A549 (cell line): ENCODE data around the gene TRIM15. TPM values are rescaled to one million over a fixed set of nuclear protein-coding genes. Genes with fewer than 3 reads are reported as not detected.
A peak's percentile ranks its signal among the peaks of the same experiment; 100 is the strongest.

ENCODE experiments used
- ATAC-seq, 2 experiments: fragments of 200-7000 bp in 1 of 2; fragments of >200 bp in 1 of 2; cut with Nextera tagmentation in 1 of 2; cut with Tn5 transposase in 1 of 2; 3 replicates each; pipeline versions ENCODE4 v1.8.0 to v1.9.1; 2018 to 2020; ENCODE audit warnings: mild to moderate bottlenecking in 1 of 2, moderate library complexity in 1 of 2
- CTCF ChIA-PET: fragments of 300-600 bp; sonication (Branson Sonifier 250); formaldehyde crosslinking; extraction: SDS; loops from one replicate; lab custom pipeline; 2021; ENCODE audit warnings: antibody characterized with exemption, inconsistent platforms; lab: Yijun Ruan, JAX
- POLR2A ChIA-PET: fragments of 350-600 bp; formaldehyde crosslinking; extraction: SDS; loops from one replicate; lab custom pipeline; 2021; ENCODE audit warnings: antibody characterized with exemption, inconsistent platforms; lab: Yijun Ruan, JAX
- DNase-seq, 2 experiments: peaks; one replicate each; pipeline versions ENCODE4 v3.0.0 to v3.0.0-alpha.2; 2011 to 2016; ENCODE audit warnings: low read depth in 1 of 2, low spot score in 1 of 2
- FAIRE-seq: peaks from 2 replicates; lab custom pipeline; 2011; peaks lifted over from hg19 to GRCh38; lab: Jason Lieb, UNC
- H3K27ac ChIP-seq, 2 experiments: fragments of >200 bp; sonication (Bioruptor Twin); formaldehyde crosslinking; 3 replicates each; pipeline ENCODE4 v1.5.1; 2016 to 2017
- H3K4me1 ChIP-seq: fragments of >200 bp; sonication (Bioruptor Twin); formaldehyde crosslinking; 3 replicates; pipeline ENCODE4 v1.6.1; 2016
- H3K4me2 ChIP-seq: fragments of >200 bp; sonication (Bioruptor Twin); formaldehyde crosslinking; 3 replicates; pipeline ENCODE4 v1.6.1; 2016
- H3K4me3 ChIP-seq: fragments of >200 bp; sonication (Bioruptor Twin); formaldehyde crosslinking; 3 replicates; pipeline ENCODE4 v1.5.1; 2016
- H3K9me3 ChIP-seq: fragments of >200 bp; sonication (Bioruptor Twin); formaldehyde crosslinking; 3 replicates; pipeline ENCODE4 v1.6.1; 2016
- CHD4 ChIP-seq: fragments of 200-600 bp; sonication (generic); IDR thresholded peaks from 2 replicates; pipeline ENCODE4 v1.6.1; 2016; ENCODE audit warnings: antibody characterized with exemption, mild to moderate bottlenecking, borderline replicate concordance
- ESRRA ChIP-seq: fragments of 150-350 bp; IDR thresholded peaks from 2 replicates; pipeline ENCODE4 v1.6.1; 2014; ENCODE audit warnings: mild to moderate bottlenecking, low read length, borderline replicate concordance
- FOSB ChIP-seq: fragments of 250-450 bp; sonication (Bioruptor Pico); IDR thresholded peaks from 2 replicates; pipeline ENCODE4 v1.5.0; 2020; ENCODE audit warnings: mild to moderate bottlenecking, moderate library complexity
- FOXS1 ChIP-seq: fragments of 250-450 bp; sonication (Bioruptor Pico); IDR thresholded peaks from 2 replicates; pipeline ENCODE4 v1.5.0; 2020; ENCODE audit warnings: mild to moderate bottlenecking, moderate library complexity
- HDAC2 ChIP-seq: fragments of 200-600 bp; sonication (generic); IDR thresholded peaks from 2 replicates; pipeline ENCODE4 v1.6.1; 2016
- HES2 ChIP-seq: fragments of >200 bp; sonication (Bioruptor Twin); formaldehyde crosslinking; IDR thresholded peaks from 2 replicates; pipeline ENCODE4 v1.6.1; 2016
- HOXB5 ChIP-seq: fragments of 250-450 bp; sonication (Bioruptor Pico); IDR thresholded peaks from 2 replicates; pipeline ENCODE4 v1.5.0; 2020; ENCODE audit warnings: mild to moderate bottlenecking, moderate library complexity
- JUN ChIP-seq, 2 experiments: fragments of >200 bp; sonication (Bioruptor Twin); formaldehyde crosslinking; IDR thresholded peaks; 2 replicates in 1 of 2; 3 replicates in 1 of 2; pipeline ENCODE4 v1.6.1; 2016 to 2017
- KDM1A ChIP-seq: fragments of 200-600 bp; sonication (generic); IDR thresholded peaks from 2 replicates; pipeline ENCODE4 v1.6.1; 2016; ENCODE audit warnings: low read depth, mild to moderate bottlenecking
- NR3C1 ChIP-seq: fragments of >200 bp; sonication (Bioruptor Twin); formaldehyde crosslinking; IDR thresholded peaks from 3 replicates; pipeline ENCODE4 v1.6.1; 2017
- PHF8 ChIP-seq: fragments of 200-600 bp; sonication (generic); IDR thresholded peaks from 2 replicates; pipeline ENCODE4 v1.6.1; 2016; ENCODE audit warnings: low read depth, mild to moderate bottlenecking, antibody characterized with exemption, moderate library complexity, borderline replicate concordance
- POLR2A ChIP-seq: IDR thresholded peaks from 2 replicates; pipeline ENCODE4 v1.6.1; 2012; ENCODE audit warnings: mild to moderate bottlenecking, low read length
- POLR2AphosphoS2 ChIP-seq: conservative IDR thresholded peaks from 2 replicates; pipeline ENCODE4 v1.6.1; 2012; ENCODE audit warnings: low read length, improper control_type of control experiment, inconsistent platforms
- RFX5 ChIP-seq: fragments of 450-650 bp; IDR thresholded peaks from 2 replicates; pipeline ENCODE4 v1.7.1; 2014; ENCODE audit warnings: antibody characterized with exemption, mild to moderate bottlenecking, moderate library complexity
- SREBF2 ChIP-seq: fragments of 450-650 bp; IDR thresholded peaks from 2 replicates; pipeline ENCODE4 v1.6.1; 2014; ENCODE audit warnings: mild to moderate bottlenecking, moderate library complexity
- TFCP2L1 ChIP-seq: fragments of 250-450 bp; sonication (Bioruptor Pico); IDR thresholded peaks from 2 replicates; pipeline ENCODE4 v1.5.0; 2021; ENCODE audit warnings: mild to moderate bottlenecking
- TP53 ChIP-seq: fragments of 250-450 bp; sonication (Bioruptor Pico); IDR thresholded peaks from 2 replicates; pipeline ENCODE4 v1.5.0; 2021; ENCODE audit warnings: mild to moderate bottlenecking, moderate library complexity
- ZC3H11A ChIP-seq: fragments of 450-650 bp; IDR thresholded peaks from 2 replicates; pipeline ENCODE4 v1.6.1; 2014; ENCODE audit warnings: antibody characterized with exemption, mild to moderate bottlenecking
- WGBS: methylation state at CpG from one replicate; pipeline ENCODE4 v1.1.6; 2017; ENCODE audit errors: missing lambda C conversion rate; 5-methylcytosine and 5-hydroxymethylcytosine counted together
- polyA plus RNA-seq, 4 experiments: library from polyadenylated mRNA; depleted of rRNA in 3 of 4; stranded (reverse); fragments of >200 nt; fragmentation: RNase III in 1 of 4; extraction: RNeasy Plus Mini Kit Qiagen cat#74134 plus additional on column Dnase treatment in 1 of 4; gene quantifications; 2 replicates in 3 of 4; 3 replicates in 1 of 4; pipeline ENCODE4 v1.2.3, GENCODE V29; 2011 to 2017
- TF ChIP-seq, protein P1 (sequence below): IDR thresholded peaks from 2 replicates; pipeline ENCODE4 v1.6.1; 2012; ENCODE audit warnings: low read depth, borderline replicate concordance
- TF ChIP-seq, protein P2 (sequence below): IDR thresholded peaks from 2 replicates; pipeline ENCODE4 v1.6.1; 2012
- TF ChIP-seq, protein P3 (sequence below): fragments of 250-450 bp; sonication (Bioruptor Pico); IDR thresholded peaks from 2 replicates; pipeline ENCODE4 v1.5.0; 2020; ENCODE audit warnings: low read depth, mild to moderate bottlenecking, moderate library complexity
- TF ChIP-seq, protein P4 (sequence below): IDR thresholded peaks from 2 replicates; pipeline ENCODE4 v1.6.1; 2012

TRIM15 gene
- polyA plus RNA-seq, 2 of the 4 experiments (the other 2 are of a cell fraction) = 0.09 to 0.37 TPM

DNA sequence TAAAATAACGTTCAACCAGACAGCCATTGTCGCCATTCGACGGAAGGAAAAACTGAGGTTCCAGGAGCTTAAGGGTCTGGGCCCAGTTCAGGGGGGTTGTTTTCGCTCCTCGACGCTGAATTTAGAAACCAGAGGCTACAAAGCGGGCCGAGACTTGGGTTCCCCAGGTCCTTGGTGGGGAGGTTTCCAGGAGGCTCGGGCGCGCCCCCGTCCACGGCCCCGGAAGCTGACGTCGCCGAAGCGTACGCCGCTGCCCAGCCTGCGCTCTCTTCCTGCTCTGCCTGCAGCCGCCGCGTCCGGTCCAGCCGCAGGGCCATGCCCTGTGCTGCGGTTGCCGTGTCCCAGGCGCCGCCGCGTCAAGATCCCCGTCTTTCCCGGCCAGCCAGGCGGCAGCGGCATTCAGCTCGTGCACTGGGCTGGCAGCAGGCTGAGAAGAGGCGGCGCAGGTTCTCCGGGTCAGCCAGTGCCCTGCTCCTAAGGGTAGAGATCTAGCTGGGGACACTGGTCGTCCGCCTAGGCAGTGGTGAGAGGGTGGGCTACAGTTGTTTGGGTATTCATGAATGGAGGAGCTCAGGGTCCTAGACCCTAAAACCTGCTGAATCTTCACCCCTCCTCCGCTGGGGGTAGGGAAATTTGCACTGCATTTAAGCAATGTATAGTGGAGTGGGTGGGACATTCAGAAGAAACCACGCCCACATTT, 50.8 kb downstream of the TRIM15 start:
- no peak for FAIRE-seq
- Histone ChIP-seq H3K9me3 (no peaks in the 10 kb centered on the region), H3K4me2 (peak overlapping the region; percentile 94), H3K27ac (peak overlapping the region; percentile 95 to 98), H3K4me3 (peak overlapping the region; percentile 77), H3K4me1 (peaks cover 29% of the 10 kb centered on the region)
- ChIA-PET POLR2A (interaction anchor here (0.7 to 1.8 kb wide), 4 partner anchors 10 to 112 kb away, joined by 3 to 4 read pairs (median 3); no protein-coding TSS in a partner anchor), CTCF (interaction anchor here (1.5 kb wide), 1 partner anchor 24 kb away, joined by 4 read pairs; no protein-coding TSS in a partner anchor)
- peak; percentile 91 to 93 for ATAC-seq
- under 1% methylated on average over 18 of the region's 45 CpGs for WGBS
- TF ChIP-seq, protein P1, sequence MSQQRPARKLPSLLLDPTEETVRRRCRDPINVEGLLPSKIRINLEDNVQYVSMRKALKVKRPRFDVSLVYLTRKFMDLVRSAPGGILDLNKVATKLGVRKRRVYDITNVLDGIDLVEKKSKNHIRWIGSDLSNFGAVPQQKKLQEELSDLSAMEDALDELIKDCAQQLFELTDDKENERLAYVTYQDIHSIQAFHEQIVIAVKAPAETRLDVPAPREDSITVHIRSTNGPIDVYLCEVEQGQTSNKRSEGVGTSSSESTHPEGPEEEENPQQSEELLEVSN = peak; percentile 47; the same call in 1 of the 2 replicates
- TF ChIP-seq KDM1A = peak; percentile 95; the same call in 1 of the 2 replicates
- peak; percentile 95 for TF ChIP-seq POLR2A
- TF ChIP-seq, protein P2, sequence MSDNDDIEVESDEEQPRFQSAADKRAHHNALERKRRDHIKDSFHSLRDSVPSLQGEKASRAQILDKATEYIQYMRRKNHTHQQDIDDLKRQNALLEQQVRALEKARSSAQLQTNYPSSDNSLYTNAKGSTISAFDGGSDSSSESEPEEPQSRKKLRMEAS = peak; percentile 49; the same call in 1 of the 2 replicates
- TF ChIP-seq HDAC2 = peak; percentile 90
- 0 out of 2 replicates have a peak, but pooled peaks have one; percentile 34 for TF ChIP-seq PHF8
- 0 out of 2 replicates have a peak, but pooled peaks have one; percentile 82 for TF ChIP-seq CHD4
- TF ChIP-seq JUN (IDR thresholded peaks at IDR 0.05) = no peak; a peak in 1 of 5 replicates
- TF ChIP-seq TP53 (CRISPR knock-in tag) = no peak
- no peak for TF ChIP-seq POLR2AphosphoS2
- TF ChIP-seq FOSB (CRISPR knock-in tag) = no peak
- peak; percentile 49 to 73 for DNase-seq

- ChIA-PET POLR2A (interaction anchor here (0.9 to 1.8 kb wide), 3 partner anchors 24 to 113 kb away, joined by 3 to 4 read pairs (median 3); no protein-coding TSS in a partner anchor), CTCF (interaction anchor here (1.5 kb wide), 1 partner anchor 24 kb away, joined by 4 read pairs; no protein-coding TSS in a partner anchor)
- WGBS = 76% methylated on average over 14 of the region's 14 CpGs
- H3K4me2 ChIP-seq = peak overlapping the region; percentile 94
- TF ChIP-seq SREBF2 = no peak
- no peak for TF ChIP-seq TFCP2L1
- TF ChIP-seq NR3C1 = no peak
- TF ChIP-seq PHF8 = no peak
- no peak for TF ChIP-seq HES2
- TF ChIP-seq, protein P3, sequence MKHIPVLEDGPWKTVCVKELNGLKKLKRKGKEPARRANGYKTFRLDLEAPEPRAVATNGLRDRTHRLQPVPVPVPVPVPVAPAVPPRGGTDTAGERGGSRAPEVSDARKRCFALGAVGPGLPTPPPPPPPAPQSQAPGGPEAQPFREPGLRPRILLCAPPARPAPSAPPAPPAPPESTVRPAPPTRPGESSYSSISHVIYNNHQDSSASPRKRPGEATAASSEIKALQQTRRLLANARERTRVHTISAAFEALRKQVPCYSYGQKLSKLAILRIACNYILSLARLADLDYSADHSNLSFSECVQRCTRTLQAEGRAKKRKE (CRISPR knock-in tag) = no peak
- TF ChIP-seq, protein P4, sequence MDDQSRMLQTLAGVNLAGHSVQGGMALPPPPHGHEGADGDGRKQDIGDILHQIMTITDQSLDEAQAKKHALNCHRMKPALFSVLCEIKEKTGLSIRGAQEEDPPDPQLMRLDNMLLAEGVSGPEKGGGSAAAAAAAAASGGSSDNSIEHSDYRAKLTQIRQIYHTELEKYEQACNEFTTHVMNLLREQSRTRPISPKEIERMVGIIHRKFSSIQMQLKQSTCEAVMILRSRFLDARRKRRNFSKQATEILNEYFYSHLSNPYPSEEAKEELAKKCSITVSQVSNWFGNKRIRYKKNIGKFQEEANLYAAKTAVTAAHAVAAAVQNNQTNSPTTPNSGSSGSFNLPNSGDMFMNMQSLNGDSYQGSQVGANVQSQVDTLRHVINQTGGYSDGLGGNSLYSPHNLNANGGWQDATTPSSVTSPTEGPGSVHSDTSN = no peak
- TF ChIP-seq ESRRA = no peak
- no peak for TF ChIP-seq FOXS1 (CRISPR knock-in tag)
- H3K4me1 ChIP-seq = peaks cover 24% of the 10 kb centered on the region
- no peak for ATAC-seq
- H3K4me3 ChIP-seq = peak overlapping the region; percentile 77
- no peak for DNase-seq
- FAIRE-seq = no peak
- H3K9me3 ChIP-seq = no peaks in the 10 kb centered on the region
- peak overlapping the region; percentile 95 to 98 for H3K27ac ChIP-seq
Observed at GRCh38 chr6:30214657-30214982, 51.3 kb downstream of the TRIM15 start.

GRCh38 chr6:30216096-30216495, 52.8 kb downstream of the TRIM15 start:
- no peak overlapping the region for H3K4me2 ChIP-seq
- DNase-seq (no peak), ATAC-seq (no peak), FAIRE-seq (no peak)
- H3K9me3 ChIP-seq = no peaks in the 10 kb centered on the region
- POLR2A ChIA-PET = no interaction called here
- peaks cover 13% of the 10 kb centered on the region; the same call in 2 of the 3 replicates for H3K4me1 ChIP-seq
- no peak overlapping the region for H3K27ac ChIP-seq
- H3K4me3 ChIP-seq = no peak overlapping the region
- no peak for TF ChIP-seq RFX5
- no peak for TF ChIP-seq HOXB5
- no peak for TF ChIP-seq ZC3H11A
- WGBS = 90% methylated on average over 2 of the region's 3 CpGs
- CTCF ChIA-PET = interaction anchor here (1.0 to 1.2 kb wide), 3 partner anchors 9 to 237 kb away, joined by 3 read pairs; no protein-coding TSS in a partner anchor
